Subcutaneous abdominal adipose tissue (tissue), 5 donors: ENCODE data around the gene PRKCZ.
"Not testable (repeated sequence)": the region's sequence is repeated elsewhere in the genome, so short reads cannot be mapped to it uniquely, and the experiment has no call there.

Experiments
- H3K27ac ChIP-seq: one replicate; pipeline ENCODE4 v1.7.0; 2013; ENCODE audit warnings: low read depth, mild to moderate bottlenecking, inconsistent platforms, low read length, moderate library complexity
- H3K27me3 ChIP-seq, 5 donors: one replicate each; pipeline ENCODE4 v1.7.0; 2013; ENCODE audit warnings: low read length in 5 of 5, inconsistent platforms in 1 of 5; ENCODE audit not compliant: control insufficient read depth in 5 of 5, insufficient read depth in 4 of 5
- H3K36me3 ChIP-seq, 5 donors: one replicate each; pipeline ENCODE4 v1.7.0; 2013; ENCODE audit warnings: low read length in 5 of 5; ENCODE audit not compliant: control insufficient read depth in 5 of 5, insufficient read depth in 5 of 5
- H3K4me1 ChIP-seq, 5 donors: one replicate each; pipeline ENCODE4 v1.7.0; 2013; ENCODE audit warnings: low read length in 5 of 5, mild to moderate bottlenecking in 3 of 5, moderate library complexity in 1 of 5; ENCODE audit not compliant: control insufficient read depth in 5 of 5, insufficient read depth in 5 of 5
- H3K4me3 ChIP-seq, 5 donors: one replicate each; pipeline ENCODE4 v1.7.0; 2013; ENCODE audit warnings: low read length in 5 of 5, low read depth in 1 of 5
- H3K9ac ChIP-seq, 5 donors: one replicate each; pipeline ENCODE4 v1.7.0; 2013; ENCODE audit warnings: low read length in 5 of 5, mild to moderate bottlenecking in 4 of 5, moderate library complexity in 3 of 5
- H3K9me3 ChIP-seq, 5 donors: one replicate each; pipeline ENCODE4 v1.7.0; 2013; ENCODE audit warnings: low read length in 5 of 5; ENCODE audit not compliant: control insufficient read depth in 5 of 5
- donor health status: healthy.
- donor health status: healthy.
- donor health status: healthy.
- donor health status: healthy.
- donor health status: healthy.

The PRKCZ gene

DNA sequence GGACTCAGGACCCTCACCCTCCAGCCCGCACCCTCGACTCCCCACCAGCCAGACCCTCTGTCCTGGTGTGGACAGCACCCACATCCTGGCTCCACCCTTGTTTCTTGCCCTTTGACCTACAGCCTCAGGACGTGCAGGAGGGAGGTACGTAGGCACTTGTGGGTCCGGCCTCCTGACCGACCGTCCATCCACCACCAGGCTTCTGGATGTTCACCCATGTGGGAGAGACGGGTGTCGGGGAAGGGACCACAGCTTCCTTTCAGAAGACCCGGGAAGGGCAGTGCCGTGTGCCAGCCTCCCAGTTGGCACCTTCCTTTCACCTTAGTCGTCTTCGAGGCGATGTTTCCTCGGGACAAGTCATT, 61.4 kb downstream of the PRKCZ start:
- H3K27ac ChIP-seq, result no peak overlapping the region
- peaks cover 13 to 31% (median 19%) of the 10 kb centered on the region in 5 donors for H3K27me3 ChIP-seq
- H3K36me3 ChIP-seq, result no peaks in the 10 kb centered on the region
- H3K4me1 ChIP-seq, result peaks cover 0 to 6% (median 0%) of the 10 kb centered on the region in 5 donors
- H3K9me3 ChIP-seq, result no peaks in the 10 kb centered on the region
- no peak overlapping the region for H3K4me3 ChIP-seq
- no peak overlapping the region for H3K9ac ChIP-seq

DNA sequence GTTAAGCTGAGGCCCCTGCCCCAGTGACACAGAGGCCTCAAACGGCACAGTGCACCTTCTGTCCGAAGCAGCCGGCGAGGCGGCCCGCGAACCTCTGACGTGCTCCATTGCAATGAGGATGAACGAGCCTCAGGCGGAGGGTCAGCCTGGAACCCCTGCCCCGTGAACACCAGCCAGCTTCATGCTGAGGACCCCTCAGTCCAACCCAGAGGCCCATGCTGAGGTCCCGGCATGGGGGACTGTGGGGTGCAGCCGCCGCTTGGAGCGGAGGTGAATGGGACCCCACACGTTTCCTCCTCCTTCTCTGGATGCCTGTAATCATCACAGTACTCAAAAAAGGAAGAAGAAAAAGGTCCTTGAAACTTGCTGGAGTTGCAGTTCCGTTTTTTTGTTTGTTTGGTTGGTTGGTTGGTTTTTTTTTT, 62.1 kb downstream of the PRKCZ start:
- H3K4me1 ChIP-seq, result peaks cover 0 to 6% (median 0%) of the 10 kb centered on the region in 5 donors
- no peak overlapping the region for H3K27ac ChIP-seq

DNA sequence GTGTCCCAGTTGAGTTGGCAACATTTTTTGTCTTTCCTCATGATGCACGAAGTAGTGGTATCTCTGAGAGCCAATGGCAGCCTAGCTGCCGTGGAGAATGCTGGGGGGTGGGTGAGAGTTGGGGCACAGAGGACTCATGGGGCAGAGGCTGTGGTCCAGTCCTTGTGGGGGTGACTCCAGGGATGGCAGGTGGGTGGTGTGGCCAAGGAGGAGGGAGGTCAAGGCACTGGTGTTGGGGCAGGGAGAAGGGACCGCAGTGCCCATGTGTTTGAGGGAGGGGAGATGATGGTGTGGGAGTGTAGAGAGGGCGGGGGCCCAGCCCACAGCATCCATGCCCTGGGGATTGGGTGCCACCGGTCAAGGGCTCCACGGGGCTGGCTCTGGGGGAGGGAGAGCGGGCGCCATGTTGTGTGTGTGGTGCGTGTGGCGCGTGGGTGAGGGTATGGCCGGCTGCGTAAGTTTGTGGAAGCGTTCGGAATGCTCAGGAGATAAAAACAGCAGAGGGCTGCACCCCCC, 63.5 kb downstream of the PRKCZ start:
- H3K9me3 ChIP-seq, result peaks cover under 1 to 3% (median 3%) of the 10 kb centered on the region in 5 donors
- H3K27me3 ChIP-seq, result peaks cover 7 to 24% (median 12%) of the 10 kb centered on the region in 5 donors
- no peak overlapping the region for H3K9ac ChIP-seq
- H3K4me1 ChIP-seq, result peaks cover 0 to 6% (median 0%) of the 10 kb centered on the region in 5 donors
- no peak overlapping the region for H3K27ac ChIP-seq
- H3K4me3 ChIP-seq, result no peak overlapping the region
- H3K36me3 ChIP-seq, result no peaks in the 10 kb centered on the region

More for the DNA sequence above, 62.1 kb downstream of the PRKCZ start:
- H3K36me3 ChIP-seq, result no peaks in the 10 kb centered on the region
- H3K9ac ChIP-seq, result no peak overlapping the region
- peaks cover 13 to 29% (median 19%) of the 10 kb centered on the region in 5 donors for H3K27me3 ChIP-seq
- peaks cover 0 to under 1% (median 0%) of the 10 kb centered on the region in 5 donors for H3K9me3 ChIP-seq
- no peak overlapping the region for H3K4me3 ChIP-seq

DNA sequence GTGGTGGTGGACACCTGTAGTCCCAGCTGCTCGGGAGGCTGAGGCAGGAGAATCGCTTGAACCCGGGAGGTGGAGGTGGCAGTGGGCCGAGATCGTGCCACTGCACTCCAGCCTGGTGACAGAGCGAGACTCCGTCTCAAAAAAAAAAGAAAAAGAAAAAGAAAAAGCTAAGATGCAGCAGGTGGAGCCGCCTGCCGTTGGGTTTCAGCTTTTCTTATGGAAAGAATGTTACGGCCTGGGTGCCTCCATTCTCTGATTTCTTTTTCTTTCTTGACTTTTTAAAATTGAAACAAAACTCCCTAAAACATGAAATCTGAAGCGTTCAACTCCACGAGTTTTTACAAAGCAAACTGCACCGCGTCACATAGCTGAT, 64.4 kb downstream of the PRKCZ start:
- not testable (repeated sequence) for H3K36me3 ChIP-seq, H3K27ac ChIP-seq, H3K4me3 ChIP-seq, H3K9ac ChIP-seq, H3K4me1 ChIP-seq
- Histone ChIP-seq H3K9me3 (peaks cover 4 to 13% (median 10%) of the 10 kb centered on the region in 5 donors), H3K27me3 (peaks cover 2 to 15% (median 10%) of the 10 kb centered on the region in 5 donors)

DNA sequence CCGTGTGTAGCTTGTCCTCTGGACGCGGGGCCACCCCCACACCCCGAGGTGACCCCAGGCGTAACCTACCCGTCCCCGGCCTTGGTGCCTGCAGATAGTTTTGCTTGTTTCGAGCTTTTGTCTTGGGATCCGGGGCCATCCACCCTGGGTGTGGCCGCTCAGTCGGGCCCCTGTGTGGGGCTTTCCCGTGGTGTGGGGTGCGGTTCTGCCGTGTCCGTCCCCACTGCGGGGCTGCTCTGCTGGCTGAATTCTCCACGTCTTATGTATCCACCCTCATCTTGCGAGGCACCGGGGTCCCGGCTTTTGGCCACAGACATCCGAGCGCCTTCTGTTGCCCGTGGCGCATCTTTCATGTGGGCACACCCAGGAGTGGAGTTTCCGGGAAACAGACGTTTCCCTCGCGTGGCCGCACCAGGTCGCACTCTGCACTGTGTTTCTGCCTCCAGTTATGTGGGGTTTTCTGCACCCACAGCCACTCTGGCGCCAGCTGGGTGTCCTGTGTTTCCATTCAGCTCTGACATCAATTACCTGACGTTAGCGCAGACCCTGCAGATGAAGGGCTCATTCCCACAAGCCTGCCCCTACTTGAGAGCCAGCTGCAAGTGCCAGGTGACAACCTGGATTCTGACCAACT, 64.9 kb downstream of the PRKCZ start:
- Histone ChIP-seq H3K4me3 (no peak overlapping the region), H3K9me3 (peaks cover 4 to 17% (median 14%) of the 10 kb centered on the region in 5 donors), H3K9ac (no peak overlapping the region), H3K4me1 (peaks cover 0 to 6% (median 0%) of the 10 kb centered on the region in 5 donors), H3K36me3 (no peaks in the 10 kb centered on the region), H3K27ac (no peak overlapping the region), H3K27me3 (peaks cover 0 to 15% (median 10%) of the 10 kb centered on the region in 5 donors)

DNA sequence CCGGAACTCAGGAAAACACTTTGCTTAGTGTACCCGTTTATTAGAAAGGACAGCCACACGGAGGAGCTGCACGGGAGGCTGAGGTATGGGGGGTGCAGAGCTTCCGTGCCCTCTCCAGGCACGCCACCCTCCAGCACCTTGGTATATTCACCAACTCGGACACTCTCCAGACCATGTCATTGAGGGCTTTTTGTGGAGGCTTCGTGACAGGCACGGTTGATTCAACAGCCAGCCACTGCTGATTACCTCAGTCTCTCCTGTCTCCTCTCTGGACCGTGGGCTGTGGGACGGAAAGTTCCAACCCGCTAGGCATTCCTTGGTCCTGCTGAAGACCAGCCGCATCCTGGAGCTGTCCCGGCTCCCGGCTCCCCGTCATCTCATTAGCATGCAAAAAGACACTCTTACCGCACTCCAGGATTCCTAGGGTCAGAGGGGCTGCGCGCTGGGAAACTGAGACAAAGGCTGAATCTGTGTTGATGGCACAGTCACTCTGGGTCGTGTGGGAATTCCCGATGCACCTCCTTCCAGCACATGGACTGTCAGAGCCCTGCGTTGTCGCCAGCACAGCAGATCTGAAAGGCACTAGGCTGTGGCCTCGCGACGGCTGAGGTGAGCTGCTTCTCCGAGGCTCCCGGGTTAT, 65.6 kb downstream of the PRKCZ start:
- no peak overlapping the region for H3K4me3 ChIP-seq
- H3K27me3 ChIP-seq, result peaks cover 0 to 15% (median 10%) of the 10 kb centered on the region in 5 donors
- no peak overlapping the region for H3K9ac ChIP-seq
- no peak overlapping the region for H3K27ac ChIP-seq
- peaks cover 4 to 19% (median 14%) of the 10 kb centered on the region in 5 donors for H3K9me3 ChIP-seq
- H3K4me1 ChIP-seq, result peaks cover 0 to 6% (median 0%) of the 10 kb centered on the region in 5 donors
- no peaks in the 10 kb centered on the region for H3K36me3 ChIP-seq

DNA sequence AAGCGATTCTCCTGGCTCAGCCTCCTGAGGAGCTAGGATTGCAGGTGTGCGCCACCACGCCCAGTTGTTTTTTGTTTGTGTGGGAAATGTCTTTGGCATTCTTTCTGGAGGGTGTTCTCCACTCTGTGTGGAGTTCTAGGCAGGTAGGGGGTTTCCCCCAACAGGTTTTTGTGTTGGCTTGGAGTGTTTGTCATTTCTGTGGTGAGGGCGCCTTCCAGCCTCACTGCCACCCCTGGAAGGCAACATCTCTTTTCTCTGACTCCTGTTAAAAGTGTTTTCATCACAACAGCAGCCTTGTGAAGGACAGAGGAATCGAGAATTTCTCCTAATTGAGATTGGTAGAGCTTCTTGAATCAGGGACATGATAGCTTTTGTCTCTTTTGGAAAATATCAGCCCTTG, 69.7 kb downstream of the PRKCZ start:
- no peak overlapping the region for H3K9ac ChIP-seq
- H3K36me3 ChIP-seq, result no peaks in the 10 kb centered on the region
- H3K4me1 ChIP-seq, result no peaks in the 10 kb centered on the region
- peaks cover 4 to 19% (median 14%) of the 10 kb centered on the region in 5 donors for H3K9me3 ChIP-seq
- peaks cover 0 to 9% (median 8%) of the 10 kb centered on the region in 5 donors for H3K27me3 ChIP-seq
- no peak overlapping the region for H3K27ac ChIP-seq
- no peak overlapping the region for H3K4me3 ChIP-seq

DNA sequence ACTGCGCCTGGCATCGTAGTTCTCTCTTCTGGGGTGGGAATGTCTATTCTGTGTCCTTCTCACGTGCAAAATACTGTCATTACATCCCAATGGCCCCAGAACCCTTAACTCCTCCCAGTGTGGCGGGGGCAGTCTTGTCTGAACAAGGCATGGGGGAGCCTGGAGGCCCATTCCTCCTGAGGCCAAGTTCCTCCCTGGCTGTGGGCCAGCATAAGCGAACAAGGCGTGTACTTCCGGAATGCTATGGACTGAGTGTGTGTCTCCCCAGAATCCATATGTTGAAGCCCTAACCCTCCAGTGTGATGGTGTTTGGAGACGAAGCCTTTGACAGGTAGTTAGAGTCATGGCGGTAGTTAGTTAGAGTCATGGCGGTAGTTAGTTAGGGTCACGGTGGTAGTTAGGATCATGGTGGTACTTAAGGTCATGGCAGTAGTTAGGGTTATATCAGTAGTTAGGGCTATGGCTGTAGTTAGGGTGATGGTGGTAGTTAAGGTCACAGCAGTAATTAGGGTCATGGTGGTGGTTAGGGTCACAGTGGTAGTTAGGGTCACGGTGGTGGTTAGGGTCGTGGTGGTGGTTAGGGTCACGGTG, 71.0 kb downstream of the PRKCZ start:
- Histone ChIP-seq H3K27ac (no peak overlapping the region), H3K4me3 (no peak overlapping the region), H3K27me3 (peaks cover 0 to 10% (median under 1%) of the 10 kb centered on the region in 5 donors), H3K36me3 (no peaks in the 10 kb centered on the region), H3K4me1 (peaks cover 0 to 4% (median 0%) of the 10 kb centered on the region in 5 donors), H3K9ac (no peak overlapping the region), H3K9me3 (peaks cover 4 to 19% (median 14%) of the 10 kb centered on the region in 5 donors)

DNA sequence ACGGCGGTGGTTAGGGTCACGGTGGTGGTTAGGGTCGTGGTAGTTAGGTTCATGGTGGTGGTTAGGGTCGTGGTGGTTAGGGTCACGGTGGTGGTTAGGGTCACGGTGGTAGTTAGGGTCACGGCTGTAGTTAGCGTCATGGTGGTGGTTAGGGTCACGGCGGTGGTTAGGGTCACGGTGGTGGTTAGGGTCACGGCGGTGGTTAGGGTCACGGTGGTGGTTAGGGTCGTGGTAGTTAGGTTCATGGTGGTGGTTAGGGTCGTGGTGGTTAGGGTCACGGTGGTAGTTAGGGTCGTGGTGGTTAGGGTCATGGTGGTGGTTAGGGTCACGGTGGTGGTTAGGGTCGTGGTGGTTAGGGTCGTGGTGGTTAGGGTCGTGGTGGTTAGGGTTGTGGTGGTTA, 71.6 kb downstream of the PRKCZ start:
- Histone ChIP-seq H3K27me3 (peaks cover 0 to 12% (median 5%) of the 10 kb centered on the region in 5 donors), H3K9me3 (peaks cover 4 to 19% (median 14%) of the 10 kb centered on the region in 5 donors)
- not testable (repeated sequence) for H3K27ac ChIP-seq, H3K9ac ChIP-seq, H3K4me1 ChIP-seq, H3K4me3 ChIP-seq, H3K36me3 ChIP-seq
